NCI-H2171 treated with DMSO at 0.1 percent for 48 hours (cell line): ENCODE measurements around the gene ZFYVE21.
A peak's percentile ranks its signal among the peaks of the same experiment; 100 is the strongest.
"Not testable (repeated sequence)": the region's sequence is repeated elsewhere in the genome, so short reads cannot be mapped to it uniquely, and the experiment has no call there.

Experiments used
- DNase-seq: peaks from one replicate; lab custom pipeline; 2025; lab: John Stamatoyannopoulos, UW

Gene ZFYVE21

DNA sequence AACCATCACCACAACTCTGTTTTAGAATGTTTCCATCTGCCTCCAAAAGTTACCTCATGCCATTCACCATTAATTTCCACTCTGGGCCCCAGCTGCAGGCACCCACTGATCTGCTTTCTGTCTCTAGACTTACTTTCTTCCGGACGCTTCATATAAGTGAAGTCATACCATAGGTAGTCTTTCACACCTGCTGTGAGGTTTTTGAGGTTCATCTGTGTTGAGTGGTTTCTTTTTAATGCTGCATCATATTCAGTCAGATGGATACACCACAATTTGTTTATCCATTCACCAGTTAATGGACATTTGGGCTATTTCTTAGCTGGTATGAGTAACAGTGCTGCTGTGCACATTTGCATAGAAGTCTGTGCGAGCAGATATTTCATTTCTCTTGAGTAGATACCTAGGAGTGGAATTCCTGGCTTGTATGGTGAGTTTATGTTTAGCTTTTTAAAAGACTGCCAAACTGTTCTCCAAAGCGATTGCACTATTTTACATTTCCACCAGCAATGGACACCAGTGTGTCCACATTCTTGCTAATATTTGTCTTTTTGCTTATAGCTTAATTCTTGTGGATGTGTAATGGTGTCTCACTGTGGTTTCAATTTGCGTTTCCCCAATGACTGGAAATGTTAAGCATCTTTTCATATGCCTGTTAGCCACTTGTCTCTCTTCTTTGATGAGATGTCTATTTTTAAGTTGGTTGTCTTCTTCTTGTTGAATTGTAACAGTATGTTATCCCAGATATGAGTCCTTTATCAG, 48.3 kb downstream of the ZFYVE21 start:
- DNase-seq = no peak

GRCh38 chr14:103765526-103765925, 49.9 kb downstream of the ZFYVE21 start:
- DNase-seq = no peak

DNA sequence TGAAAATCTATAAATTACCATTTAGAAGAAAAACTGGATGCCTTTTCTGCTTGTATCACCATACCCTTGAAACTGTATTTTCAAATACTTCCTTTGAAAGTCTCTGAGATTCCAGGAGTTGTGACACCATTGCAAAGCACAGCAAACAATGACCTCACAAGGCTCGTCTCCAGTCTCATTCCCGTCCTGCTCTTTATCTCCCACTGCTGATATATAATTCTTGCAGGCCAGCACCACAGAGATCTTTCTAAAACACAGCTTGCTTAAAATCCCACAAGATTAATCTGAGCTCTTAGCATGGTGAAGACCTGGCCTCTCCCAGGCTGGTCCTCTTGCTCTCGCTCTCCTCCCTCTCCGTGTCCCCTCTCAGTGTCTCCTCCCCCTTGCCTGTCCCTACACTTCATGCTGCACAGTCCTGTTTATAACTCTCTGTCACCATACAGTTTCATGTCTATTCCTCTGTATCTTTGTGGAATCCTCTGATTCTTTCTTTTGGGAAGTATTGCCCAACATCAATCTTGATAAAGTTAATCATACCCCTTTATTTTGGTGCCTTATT, 51.8 kb downstream of the ZFYVE21 start:
- no peak for DNase-seq

GRCh38 chr14:103770500-103770899, 54.9 kb downstream of the ZFYVE21 start:
- DNase-seq = no peak

DNA sequence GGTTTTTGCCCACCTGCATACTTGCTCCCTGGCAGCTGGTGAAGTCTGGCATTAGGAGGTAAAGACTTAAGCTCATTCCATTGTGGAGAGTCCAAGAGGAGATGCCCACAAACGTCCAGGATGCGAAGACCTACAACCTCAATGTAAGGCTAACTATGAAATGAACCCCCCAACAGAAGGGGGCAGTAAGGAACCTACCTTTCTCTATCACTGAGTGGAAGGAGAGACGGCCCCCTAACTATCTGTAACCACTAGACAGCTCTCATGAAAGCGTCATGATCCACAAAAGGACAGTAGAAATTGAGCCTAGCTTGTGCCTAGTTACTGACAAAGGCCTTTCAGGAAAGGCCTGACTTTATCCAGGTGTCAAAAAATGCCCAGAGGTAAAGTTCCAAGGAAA, 55.3 kb downstream of the ZFYVE21 start:
- no peak for DNase-seq

DNA sequence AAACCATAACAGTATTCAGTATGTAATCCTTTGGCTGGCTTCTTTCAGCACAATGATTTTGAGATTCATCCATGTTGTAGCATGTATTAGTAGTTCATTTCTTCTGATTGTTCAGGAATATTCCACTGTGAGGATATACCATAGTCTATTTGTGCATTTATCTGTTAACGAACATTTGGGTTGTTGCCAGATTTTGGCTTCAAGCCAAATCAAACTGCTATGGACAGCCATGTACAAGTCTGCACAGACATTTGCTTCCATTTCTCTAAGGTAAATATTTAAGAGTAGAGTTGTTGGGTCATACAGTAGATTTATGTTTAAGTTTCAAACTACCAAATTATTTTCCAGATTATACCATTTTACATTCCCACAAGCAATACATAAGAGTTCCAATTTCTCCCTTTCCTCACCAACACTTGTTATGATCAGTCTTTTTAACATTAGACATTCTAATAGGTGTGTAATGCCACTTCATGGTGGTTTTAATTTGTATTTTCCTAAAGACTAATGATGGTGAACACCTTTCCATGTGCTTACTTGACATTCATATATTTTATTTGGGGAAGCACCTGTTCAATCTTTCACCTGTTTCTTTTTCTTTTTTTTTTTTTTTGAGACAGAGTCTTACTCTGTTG, 56.6 kb downstream of the ZFYVE21 start:
- DNase-seq = no peak

DNA sequence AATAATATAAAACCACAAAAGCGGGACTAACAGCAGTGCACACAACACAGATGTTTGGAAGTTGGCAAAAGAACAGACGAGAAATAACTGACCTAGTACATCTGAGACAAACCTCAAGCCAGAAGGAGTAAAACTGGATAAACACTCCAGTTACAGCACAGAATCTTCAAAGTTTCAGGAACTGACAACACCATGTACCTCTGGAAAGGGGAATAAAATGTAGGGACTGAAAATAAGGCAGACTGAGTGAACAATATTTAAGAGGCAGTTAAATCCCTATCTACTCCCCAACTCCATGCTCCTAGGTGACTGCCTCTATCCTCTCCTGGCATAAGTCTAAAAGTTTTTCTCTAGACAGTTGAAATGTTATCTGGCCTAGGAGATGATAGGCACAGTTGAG, 57.9 kb downstream of the ZFYVE21 start:
- DNase-seq = peak; percentile 31

DNA sequence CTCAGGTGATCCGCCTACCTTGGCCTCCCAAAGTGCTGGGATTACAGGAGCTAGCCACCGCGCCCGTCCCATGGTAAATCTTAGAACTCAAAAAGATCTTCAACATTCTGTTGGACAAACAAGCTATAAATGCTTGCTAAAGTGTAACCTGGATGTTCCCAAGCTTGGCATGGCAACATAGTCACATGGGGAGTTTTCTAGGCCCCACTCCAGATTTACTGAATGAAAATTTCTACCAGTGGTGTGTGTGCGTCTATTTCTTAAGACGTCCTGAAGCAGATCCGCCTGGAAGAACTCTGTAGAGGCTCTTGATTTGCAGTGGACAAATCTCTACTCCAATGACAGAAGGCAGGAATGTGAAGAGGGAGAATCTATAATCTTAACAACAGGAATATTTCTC, 59.9 kb downstream of the ZFYVE21 start:
- no peak for DNase-seq

- DNase-seq = not testable (repeated sequence)
These were observed 60.7 kb downstream of the ZFYVE21 start for GRCh38 chr14:103776319-103776718.

DNA sequence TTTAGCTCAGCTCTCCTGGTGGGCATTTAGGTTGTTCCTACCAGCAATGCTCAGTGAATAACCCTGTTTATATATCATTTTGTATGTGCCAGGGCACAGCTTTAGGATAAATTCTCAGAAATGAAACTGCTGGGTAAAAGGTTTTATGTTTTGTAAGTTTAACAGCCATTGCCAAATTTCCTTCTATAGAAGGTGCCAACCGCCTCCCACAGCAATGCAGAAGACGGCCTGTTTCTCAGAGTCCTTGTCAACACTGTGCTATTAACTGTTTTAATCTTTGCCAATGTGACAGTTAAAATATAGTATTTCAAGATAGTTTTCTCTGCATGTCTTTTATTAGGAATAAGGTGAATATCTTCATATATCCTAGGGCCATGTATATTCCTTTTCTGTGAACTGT, 66.8 kb downstream of the ZFYVE21 start:
- no peak for DNase-seq
